Vein endothelial cell (primary cell): ENCODE data around the gene NR0B2. TPM values are rescaled to one million over a fixed set of nuclear protein-coding genes. Genes with fewer than 3 reads are reported as not detected.

ENCODE experiments used
- total RNA-seq: library from RNA; depleted of rRNA; stranded (reverse); fragments of >200 nt; gene quantifications from 2 replicates; pipeline ENCODE4 v1.2.3, GENCODE V29; 2012

NR0B2 gene, protein sequence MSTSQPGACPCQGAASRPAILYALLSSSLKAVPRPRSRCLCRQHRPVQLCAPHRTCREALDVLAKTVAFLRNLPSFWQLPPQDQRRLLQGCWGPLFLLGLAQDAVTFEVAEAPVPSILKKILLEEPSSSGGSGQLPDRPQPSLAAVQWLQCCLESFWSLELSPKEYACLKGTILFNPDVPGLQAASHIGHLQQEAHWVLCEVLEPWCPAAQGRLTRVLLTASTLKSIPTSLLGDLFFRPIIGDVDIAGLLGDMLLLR
- total RNA-seq = not detected in 2 replicates

DNA sequence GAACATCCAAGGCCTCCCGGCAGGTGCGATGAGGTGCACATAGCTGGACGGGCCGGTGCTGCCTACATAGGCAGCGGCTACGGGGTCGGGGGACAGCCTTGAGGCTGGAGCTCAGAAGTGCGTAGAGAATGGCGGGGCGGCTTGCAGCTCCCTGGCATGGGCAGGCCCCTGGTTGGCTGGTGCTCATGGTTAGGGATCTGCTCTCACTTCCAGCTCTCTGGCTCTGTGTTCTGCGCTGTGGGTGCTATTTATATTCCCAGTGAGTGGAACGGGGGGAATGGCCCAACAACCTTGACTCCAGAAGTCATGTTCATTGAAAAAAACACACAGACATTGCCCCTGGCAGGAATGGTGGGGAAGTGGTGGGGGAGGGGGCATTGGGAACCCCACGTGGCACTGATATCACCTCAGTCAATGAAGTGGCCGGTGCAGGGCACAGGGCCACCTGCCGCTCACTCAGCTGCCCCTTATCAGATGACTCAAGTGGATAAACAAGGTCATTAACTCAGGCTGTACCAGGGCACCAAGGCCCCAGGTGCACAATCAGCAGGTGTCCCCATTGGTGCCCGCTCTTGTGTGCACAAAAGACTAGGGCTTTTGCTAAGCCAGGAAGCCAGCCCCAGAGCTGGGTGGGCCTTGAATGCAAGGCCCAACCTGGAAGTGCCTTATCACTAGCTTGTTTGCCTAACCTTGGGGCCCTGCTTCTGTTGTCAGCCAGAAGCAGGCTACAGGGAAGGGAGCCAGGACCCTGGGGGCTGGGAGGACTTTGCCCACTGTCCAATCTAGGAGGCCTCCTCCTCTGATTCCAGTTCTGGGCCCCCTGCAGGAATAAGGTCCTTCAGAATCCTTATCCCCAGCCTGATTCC lies at the start of gene NR0B2:
Gene NR0B2, minus strand, starts transcription at position 222 of the 866 bp plus-strand sequence. Its CDS starts 35 bp downstream, at position 187.

DNA sequence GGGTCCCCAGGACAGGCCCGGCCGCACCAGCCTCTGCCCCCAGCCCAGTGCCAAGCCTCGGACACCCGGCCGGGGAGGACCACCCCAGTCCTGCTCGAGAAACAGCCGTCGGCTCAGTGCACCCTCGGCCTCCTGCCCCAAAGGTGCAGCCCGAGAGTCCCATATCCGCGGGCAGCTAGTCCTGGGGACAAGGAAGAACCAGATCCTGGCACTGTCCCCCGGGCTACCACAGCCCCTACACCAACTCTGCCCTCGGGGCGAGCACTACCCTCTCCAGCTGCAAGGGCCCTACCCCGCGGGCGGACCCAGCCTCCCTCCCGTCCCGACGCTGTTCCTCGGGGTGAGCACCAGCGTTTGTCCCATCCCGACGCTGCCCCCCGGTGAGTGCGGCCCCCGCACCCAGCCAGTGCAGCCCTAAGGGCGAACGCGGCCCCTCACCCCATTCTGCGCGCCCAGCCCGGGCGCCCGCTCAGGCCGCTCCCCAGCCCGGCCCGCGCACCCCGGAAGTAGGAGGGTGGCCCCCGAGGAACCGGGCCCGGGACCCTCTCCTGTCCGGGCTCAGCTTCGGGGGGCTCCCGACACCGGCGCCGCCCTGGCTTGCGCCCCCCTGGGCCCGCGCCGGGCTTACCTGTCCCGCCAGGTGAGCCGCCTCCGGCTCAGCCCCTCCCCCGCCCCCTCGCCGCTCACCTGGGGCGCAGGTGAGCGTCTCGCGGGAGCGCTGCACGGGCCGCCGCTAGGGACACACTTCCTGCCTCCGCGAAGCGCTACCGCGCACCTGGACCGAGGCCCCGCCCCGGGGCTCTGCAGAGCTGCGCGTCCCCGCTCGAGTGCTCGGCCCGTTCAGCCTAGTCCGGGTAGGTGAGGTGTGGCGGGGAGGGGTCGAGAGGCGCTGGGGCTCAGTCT lies 46.2 kb upstream of the NR0B2 start, which contains the start of gene KDF1:
Gene KDF1, minus strand, starts transcription at position 747 of the 903 bp plus-strand sequence. CDS start 8,088 bp downstream, outside the sequence.

DNA sequence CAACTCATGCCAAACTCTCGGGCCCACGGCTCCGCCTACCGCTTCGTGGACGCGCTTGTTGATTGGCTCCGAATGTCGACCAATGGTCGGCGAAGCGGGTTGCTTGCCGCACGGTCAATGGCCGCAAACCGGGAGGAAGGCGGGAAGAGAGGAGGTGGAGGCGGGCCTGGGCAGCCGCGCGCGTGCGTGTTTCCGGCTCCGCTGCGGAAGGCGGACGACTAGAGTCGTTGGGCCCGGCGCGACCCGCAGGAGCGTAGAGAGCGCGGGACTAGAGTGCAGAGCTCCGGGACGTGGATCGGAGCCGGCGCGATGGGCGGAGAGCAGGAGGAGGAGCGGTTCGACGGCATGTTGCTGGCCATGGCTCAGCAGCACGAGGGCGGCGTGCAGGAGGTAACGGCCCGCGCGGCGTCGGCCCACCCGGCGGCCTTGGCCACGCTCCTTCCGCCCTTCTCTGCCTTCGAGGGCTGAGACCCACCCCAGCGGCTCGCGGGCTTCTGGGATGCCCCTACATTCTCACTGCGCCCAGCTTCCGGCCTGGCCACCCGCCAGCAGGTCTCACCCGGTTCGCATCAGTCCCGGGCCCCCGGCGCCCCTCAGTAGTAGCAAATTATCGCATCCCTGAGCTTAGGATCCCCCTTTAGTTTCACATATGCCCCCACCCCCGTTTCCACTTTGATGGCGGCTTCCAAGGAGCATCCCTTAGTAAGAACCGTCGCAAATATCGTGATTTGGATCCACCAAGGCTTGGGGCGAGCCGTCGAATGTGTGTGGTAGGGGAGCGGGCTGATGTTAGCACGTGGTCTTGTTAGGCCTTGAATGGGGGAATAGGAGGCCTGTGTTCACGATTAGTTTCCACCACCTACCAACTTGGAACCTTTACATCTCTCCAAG lies 8.0 kb upstream of the NR0B2 start, which contains the start of gene NUDC:
Gene NUDC, plus strand, starts transcription at position 204 of the 891 bp plus-strand sequence. Its CDS starts 106 bp downstream, at position 310.

DNA sequence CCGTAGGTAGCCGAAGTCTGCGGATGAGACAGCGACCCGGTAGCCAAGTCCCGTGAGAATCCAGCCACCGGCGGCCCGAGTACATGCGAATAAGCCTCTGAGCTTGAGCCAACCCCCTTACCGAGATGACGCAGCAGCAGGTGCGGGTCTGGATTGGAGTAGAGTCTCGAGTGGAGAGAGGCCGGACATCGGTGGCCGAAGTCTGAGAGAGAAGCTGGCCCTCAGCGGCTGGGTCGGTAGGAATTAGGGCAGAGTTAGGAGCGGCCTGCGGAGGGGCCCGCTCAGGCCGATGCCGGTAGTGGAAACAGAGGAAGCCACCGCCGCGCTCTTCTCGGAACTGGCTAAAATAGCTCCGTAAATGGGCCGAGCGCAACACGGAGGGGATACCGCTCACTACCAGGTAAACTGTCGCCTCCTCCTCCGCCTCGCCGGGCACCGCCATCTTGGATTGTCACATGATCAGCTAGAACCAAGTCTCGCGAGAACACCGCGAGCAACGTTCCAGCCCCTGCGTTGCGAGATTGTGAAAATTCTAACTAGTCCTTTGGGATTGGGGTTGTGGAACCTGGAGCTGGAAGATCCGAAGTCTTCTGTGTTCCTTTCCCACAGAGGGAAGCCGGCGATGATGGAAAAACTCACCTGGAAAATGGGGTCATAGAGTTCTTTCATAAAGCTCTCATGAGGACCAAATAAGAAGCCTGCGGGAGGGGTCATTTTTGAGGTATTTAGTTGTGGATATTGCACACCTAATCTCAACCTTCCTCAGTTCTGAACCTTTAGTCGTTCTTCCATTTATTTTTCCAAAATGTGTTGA lies 13.6 kb downstream of the NR0B2 start, which contains the start of gene GPATCH3:
Gene GPATCH3, minus strand, starts transcription at position 467 of the 814 bp plus-strand sequence. Its CDS starts 25 bp downstream, at position 442.

DNA sequence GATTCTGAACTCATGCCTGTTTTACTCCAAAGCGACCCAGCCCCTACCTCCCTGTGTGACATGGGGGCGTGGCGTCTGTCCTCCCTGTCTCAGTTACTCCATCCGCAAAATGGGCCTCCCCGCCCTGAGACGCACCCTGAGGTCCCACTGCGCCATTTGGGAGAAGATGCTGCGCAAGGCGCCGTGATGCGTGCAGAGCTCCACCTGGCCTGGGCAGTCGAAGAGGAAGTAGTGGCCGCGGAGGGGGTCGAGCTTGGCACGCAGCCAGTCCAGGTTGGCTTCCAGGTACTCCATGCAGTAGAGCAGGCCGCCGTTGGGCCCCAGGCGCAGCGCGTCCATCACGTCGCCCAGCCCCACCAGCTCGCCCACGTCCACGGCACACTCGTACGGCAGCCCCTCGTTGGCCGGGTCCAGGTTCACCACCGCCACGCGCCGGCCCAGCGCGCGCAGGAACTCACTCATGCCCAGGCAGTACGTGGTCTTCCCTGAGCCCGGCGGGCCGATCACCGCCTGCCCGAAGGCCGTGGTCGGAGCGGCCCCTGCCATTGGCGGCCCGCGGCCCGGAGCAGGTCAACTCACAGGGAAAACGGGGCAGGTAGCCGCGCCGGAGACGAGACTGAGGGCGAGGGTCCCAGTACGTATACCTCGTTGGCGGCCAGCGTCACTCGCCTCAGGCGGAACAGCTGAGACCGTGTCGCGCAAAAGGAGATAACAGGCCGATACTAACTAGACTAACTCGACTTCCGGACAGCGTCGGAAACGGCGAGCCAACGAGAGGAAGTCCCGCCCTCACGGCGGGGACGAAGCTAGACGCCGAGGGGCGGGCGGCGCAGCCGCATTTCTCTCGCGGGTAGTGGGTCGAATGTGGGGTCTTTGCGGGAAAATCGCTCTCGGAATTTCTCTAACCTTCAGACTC lies 24.0 kb downstream of the NR0B2 start, which contains the start of gene GPN2:
Gene GPN2, minus strand, starts transcription at position 733 of the 916 bp plus-strand sequence. Its CDS starts 187 bp downstream, at position 546.

DNA sequence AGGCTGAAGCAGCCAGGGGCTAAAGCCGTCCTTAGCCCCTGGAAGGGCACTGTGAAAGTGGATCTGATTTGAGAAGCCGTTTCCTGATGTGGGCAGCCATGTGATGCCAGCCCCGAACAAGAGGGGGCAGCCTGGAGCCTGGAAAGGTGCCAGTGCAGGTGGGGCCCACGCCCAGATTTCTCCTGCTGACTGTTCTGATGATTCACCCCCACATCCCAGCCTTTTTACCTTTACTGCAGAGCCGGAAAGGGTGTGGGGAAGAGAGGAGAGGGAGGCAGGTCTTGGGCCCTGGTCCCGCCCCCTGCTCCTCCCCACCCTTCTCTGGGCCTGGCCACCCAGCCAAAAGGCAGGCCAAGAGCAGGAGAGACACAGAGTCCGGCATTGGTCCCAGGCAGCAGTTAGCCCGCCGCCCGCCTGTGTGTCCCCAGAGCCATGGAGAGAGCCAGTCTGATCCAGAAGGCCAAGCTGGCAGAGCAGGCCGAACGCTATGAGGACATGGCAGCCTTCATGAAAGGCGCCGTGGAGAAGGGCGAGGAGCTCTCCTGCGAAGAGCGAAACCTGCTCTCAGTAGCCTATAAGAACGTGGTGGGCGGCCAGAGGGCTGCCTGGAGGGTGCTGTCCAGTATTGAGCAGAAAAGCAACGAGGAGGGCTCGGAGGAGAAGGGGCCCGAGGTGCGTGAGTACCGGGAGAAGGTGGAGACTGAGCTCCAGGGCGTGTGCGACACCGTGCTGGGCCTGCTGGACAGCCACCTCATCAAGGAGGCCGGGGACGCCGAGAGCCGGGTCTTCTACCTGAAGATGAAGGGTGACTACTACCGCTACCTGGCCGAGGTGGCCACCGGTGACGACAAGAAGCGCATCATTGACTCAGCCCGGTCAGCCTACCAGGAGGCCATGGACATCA lies 50.7 kb downstream of the NR0B2 start, which contains the start of gene SFN:
Gene SFN, plus strand, starts transcription at position 369 of the 904 bp plus-strand sequence. Its CDS starts 64 bp downstream, at position 433.

Other genes with a start within 250 kb of the NR0B2 start
- gene ARID1A, start 218.0 kb downstream of the NR0B2 start, total RNA-seq = 35.1 and 43.8 TPM in 2 replicates
- gene PIGV, start 126.0 kb downstream of the NR0B2 start, total RNA-seq = 6.6 and 9.8 TPM in 2 replicates
- gene ZDHHC18, start 87.3 kb downstream of the NR0B2 start, total RNA-seq = 15.4 and 18.6 TPM in 2 replicates
- 0.10 TPM in 1 of 2 replicates, not detected in the other for gene SFN, start 50.8 kb downstream of the NR0B2 start, total RNA-seq
- gene GPN2, start 23.7 kb downstream of the NR0B2 start, total RNA-seq = 10.8 and 13.1 TPM in 2 replicates
- gene GPATCH3, start 13.5 kb downstream of the NR0B2 start, total RNA-seq = 6.5 and 7.5 TPM in 2 replicates
- 32.7 and 33.3 TPM in 2 replicates for gene NUDC, start 7.8 kb upstream of the NR0B2 start, total RNA-seq
- gene KDF1, start 46.5 kb upstream of the NR0B2 start, total RNA-seq = not detected in 2 replicates
- 11.1 and 13.3 TPM in 2 replicates for gene TRNP1, start 79.7 kb upstream of the NR0B2 start, total RNA-seq
- gene TENT5B, start 98.9 kb upstream of the NR0B2 start, total RNA-seq = 0.57 and 0.98 TPM in 2 replicates
- 12.7 and 13.0 TPM in 2 replicates for gene SLC9A1, start 241.2 kb upstream of the NR0B2 start, total RNA-seq